ENCODE measurements around the gene RNF40. TPM values are rescaled to one million over a fixed set of nuclear protein-coding genes. Genes with fewer than 3 reads are reported as not detected.

The RNF40 gene
- total RNA-seq, 1 experiment from 2014 or later: 85.0 TPM

DNA sequence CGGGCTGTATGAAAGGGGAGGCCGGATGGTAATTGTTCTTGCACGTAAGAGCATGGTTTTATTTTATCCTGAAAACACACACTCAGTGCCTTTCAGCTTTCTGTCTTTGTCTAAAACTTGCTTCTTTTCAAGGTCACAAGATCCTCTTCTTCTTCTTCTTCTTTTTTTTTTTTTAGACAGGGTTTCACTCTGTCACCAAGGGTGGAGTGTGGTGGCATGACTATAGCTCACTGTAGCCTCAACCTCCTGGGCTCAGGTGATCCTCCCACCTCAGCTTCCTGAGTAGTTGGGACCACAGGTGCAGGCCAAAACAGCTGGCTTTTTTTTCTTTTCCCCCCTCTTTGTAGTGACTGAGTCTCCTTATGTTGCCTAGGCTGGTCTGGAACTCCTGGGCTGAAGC is 40.8 kb downstream of the RNF40 start:
- TF ChIP-seq, protein P1, sequence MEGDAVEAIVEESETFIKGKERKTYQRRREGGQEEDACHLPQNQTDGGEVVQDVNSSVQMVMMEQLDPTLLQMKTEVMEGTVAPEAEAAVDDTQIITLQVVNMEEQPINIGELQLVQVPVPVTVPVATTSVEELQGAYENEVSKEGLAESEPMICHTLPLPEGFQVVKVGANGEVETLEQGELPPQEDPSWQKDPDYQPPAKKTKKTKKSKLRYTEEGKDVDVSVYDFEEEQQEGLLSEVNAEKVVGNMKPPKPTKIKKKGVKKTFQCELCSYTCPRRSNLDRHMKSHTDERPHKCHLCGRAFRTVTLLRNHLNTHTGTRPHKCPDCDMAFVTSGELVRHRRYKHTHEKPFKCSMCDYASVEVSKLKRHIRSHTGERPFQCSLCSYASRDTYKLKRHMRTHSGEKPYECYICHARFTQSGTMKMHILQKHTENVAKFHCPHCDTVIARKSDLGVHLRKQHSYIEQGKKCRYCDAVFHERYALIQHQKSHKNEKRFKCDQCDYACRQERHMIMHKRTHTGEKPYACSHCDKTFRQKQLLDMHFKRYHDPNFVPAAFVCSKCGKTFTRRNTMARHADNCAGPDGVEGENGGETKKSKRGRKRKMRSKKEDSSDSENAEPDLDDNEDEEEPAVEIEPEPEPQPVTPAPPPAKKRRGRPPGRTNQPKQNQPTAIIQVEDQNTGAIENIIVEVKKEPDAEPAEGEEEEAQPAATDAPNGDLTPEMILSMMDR (IDR thresholded peaks at IDR 0.05; ENCODE audit: unreplicated experiment): no peak
- H3K27ac Mint-ChIP-seq (ENCODE audit: low read depth, unreplicated experiment): no peak overlapping the region
- no peak overlapping the region for H3K4me3 Mint-ChIP-seq (ENCODE audit: unreplicated experiment)
- POLR2A ChIA-PET: interaction anchor here (0.6 to 1.1 kb wide), 3 partner anchors 9 to 165 kb away, joined by 3 to 6 read pairs (median 3); no protein-coding TSS in a partner anchor
- BruUV-seq (replicated peaks): no TSS peak
- peaks cover 10% of the 10 kb centered on the region for H3K4me1 Mint-ChIP-seq (ENCODE audit: insufficient read depth, unreplicated experiment)
- CTCF ChIA-PET: interaction anchor here (0.6 to 5.1 kb wide), 5 partner anchors 8 to 221 kb away, joined by 3 to 47 read pairs (median 4); no protein-coding TSS in a partner anchor
- intact Hi-C loops (cut with micrococcal nuclease): no loop called here
- H3K27me3 Mint-ChIP-seq (ENCODE audit: insufficient read depth, unreplicated experiment): no peaks in the 10 kb centered on the region
- DNase-seq (ENCODE audit: unreplicated experiment): no peak
- no peaks in the 10 kb centered on the region for H3K36me3 Mint-ChIP-seq (ENCODE audit: insufficient read depth, unreplicated experiment)
- H3K9me3 Mint-ChIP-seq (ENCODE audit: unreplicated experiment): no peaks in the 10 kb centered on the region

DNA sequence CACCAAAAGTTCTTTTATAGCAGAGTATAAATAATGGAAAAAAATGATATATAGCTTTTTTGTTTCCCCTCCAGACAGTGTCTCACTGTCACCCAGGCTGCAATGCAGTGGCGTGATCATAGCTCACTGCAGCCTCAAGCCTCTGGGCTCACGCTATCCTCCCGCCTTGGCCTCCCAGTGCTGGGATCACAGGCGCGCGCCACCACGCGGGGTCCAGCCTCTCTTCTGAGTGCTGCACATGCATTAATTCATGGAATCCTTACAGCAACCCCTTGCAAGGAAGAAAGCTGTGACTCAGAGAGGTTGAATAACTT is 42.9 kb downstream of the RNF40 start:
- H3K27ac Mint-ChIP-seq (ENCODE audit: low read depth, unreplicated experiment): peak overlapping the region; percentile 82
- no peaks in the 10 kb centered on the region for H3K27me3 Mint-ChIP-seq (ENCODE audit: insufficient read depth, unreplicated experiment)
- no peaks in the 10 kb centered on the region for H3K9me3 Mint-ChIP-seq (ENCODE audit: unreplicated experiment)
- no peak for DNase-seq (ENCODE audit: unreplicated experiment)
- TF ChIP-seq, protein P1 (IDR thresholded peaks at IDR 0.05; ENCODE audit: unreplicated experiment): no peak
- peak overlapping the region; percentile 85 for H3K4me3 Mint-ChIP-seq (ENCODE audit: unreplicated experiment)
- H3K4me1 Mint-ChIP-seq (ENCODE audit: insufficient read depth, unreplicated experiment): peaks cover 10% of the 10 kb centered on the region
- no TSS peak for BruUV-seq (replicated peaks)
- no peaks in the 10 kb centered on the region for H3K36me3 Mint-ChIP-seq (ENCODE audit: insufficient read depth, unreplicated experiment)
- ChIA-PET POLR2A (interaction anchor here (0.7 to 4.3 kb wide), 32 partner anchors 9 to 1694 kb away, joined by 3 to 123 read pairs (median 5); partner anchors contain the start of genes CFAP119, CTF1, FBRS and KAT8), CTCF (interaction anchor here (0.6 to 5.1 kb wide), 11 partner anchors 8 to 137 kb away, joined by 3 to 47 read pairs (median 3); partner anchors contain the start of gene ZNF629)
- intact Hi-C loops (cut with micrococcal nuclease): loop anchor here (1.0 kb wide), 1 partner anchor 18 kb away; the partner anchor contains the start of gene ZNF629

DNA sequence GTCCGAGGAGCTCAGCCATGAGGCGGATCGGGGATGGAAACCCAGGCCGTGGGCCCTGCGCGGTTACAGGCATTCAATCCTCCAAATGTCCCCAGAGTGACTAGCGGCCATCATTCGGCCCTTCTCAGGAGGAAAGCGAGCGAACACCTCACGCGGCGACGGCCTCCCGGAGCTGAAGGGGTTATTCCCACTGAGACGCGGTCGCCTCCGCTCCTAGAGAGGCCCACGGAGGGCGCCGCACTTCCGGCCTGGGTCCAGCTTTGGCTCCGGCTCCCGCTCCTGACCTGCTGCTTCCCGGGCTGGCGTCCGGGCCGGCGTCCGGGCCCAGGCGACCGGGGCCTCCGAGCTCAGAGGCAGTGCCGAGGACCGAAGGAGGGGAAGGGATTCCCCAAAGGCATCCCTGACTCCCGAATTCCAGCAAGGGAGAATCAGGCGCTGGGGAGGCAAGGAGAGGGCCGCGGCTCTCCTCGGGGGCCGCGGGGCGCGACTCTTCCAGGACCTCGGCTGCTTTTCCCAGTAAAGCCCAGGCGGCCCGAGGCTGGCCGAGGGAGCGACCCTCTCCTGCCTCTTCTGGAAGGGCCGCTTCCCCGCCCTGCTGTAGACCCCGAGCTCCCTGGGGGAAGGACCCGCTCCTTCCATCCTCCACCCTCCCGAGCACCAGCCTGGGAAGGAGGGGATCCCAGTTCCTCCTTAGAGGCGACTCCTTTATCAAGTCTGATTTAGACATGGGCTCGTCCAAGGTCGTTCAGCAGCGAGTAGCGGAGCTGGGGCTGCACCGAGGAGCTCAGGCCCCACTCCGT is 43.4 kb downstream of the RNF40 start:
- no TSS peak for BruUV-seq (replicated peaks)
- H3K36me3 Mint-ChIP-seq (ENCODE audit: insufficient read depth, unreplicated experiment): no peaks in the 10 kb centered on the region
- intact Hi-C loops (cut with micrococcal nuclease): loop anchor here (1.0 kb wide), 1 partner anchor 18 kb away; the partner anchor contains the start of gene ZNF629

More for the DNA sequence above, 43.4 kb downstream of the RNF40 start:
- DNase-seq (ENCODE audit: unreplicated experiment): peak; percentile 81
- H3K27ac Mint-ChIP-seq (ENCODE audit: low read depth, unreplicated experiment): peak overlapping the region; percentile 82
- H3K9me3 Mint-ChIP-seq (ENCODE audit: unreplicated experiment): no peaks in the 10 kb centered on the region
- POLR2A ChIA-PET: interaction anchor here (0.7 to 4.3 kb wide), 36 partner anchors 9 to 1695 kb away, joined by 3 to 123 read pairs (median 5); partner anchors contain the start of genes CFAP119, CTF1, FBRS and KAT8
- peak overlapping the region; percentile 85 for H3K4me3 Mint-ChIP-seq (ENCODE audit: unreplicated experiment)
- CTCF ChIA-PET: interaction anchor here (0.6 to 5.1 kb wide), 12 partner anchors 9 to 989 kb away, joined by 3 to 47 read pairs (median 4); partner anchors contain the start of genes PRR14 and ZNF629
- H3K27me3 Mint-ChIP-seq (ENCODE audit: insufficient read depth, unreplicated experiment): no peaks in the 10 kb centered on the region
- TF ChIP-seq, protein P1 (IDR thresholded peaks at IDR 0.05; ENCODE audit: unreplicated experiment): no peak
- H3K4me1 Mint-ChIP-seq (ENCODE audit: insufficient read depth, unreplicated experiment): peaks cover 10% of the 10 kb centered on the region

Measured in MCF 10A (cell line).